ENCODE measurements around the gene THADA. TPM values are rescaled to one million over a fixed set of nuclear protein-coding genes. Genes with fewer than 3 reads are reported as not detected.

The THADA gene
- total RNA-seq, 1 experiment from 2014 or later = 20.1 TPM

DNA sequence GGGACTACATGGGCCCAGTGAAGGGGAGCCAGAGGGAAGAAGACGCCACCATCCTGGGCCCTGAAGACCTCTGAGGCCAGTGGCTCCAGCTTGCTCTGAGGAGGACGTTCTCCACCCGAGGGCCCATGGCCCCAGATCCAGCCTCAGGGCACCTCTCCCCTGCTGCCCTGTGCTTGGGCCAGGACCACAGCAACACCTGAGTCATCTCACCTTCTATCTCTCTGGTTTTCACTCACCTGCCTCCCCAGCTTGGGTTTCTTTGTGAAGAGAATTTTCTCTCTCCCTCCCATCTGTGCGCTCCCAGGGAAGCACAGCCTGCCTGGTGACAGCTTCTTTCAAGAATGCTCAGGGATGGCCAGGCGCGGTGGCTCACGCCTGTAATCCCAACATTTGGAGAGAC is 389.2 kb downstream of the THADA start:
- no peak overlapping the region for H3K56ac ChIP-seq (ENCODE audit: insufficient read length, low read depth, low read length)
- Mint-ChIP-seq H3K27ac (no peak overlapping the region), H3K27me3 (ENCODE audit: low read depth) (no peaks in the 10 kb centered on the region), H3K4me1 (peaks cover 14 to 31% of the 10 kb centered on the region in 2 experiments), H3K36me3 (ENCODE audit: insufficient read depth in 1 of 3, low read depth in 3 of 3) (no peaks in the 10 kb centered on the region; a peak in 1 of 7 replicates), H3K9me3 (no peaks in the 10 kb centered on the region), H3K4me3 (no peak overlapping the region)
- H4K20me1 ChIP-seq (ENCODE audit: control insufficient read depth, insufficient read depth, insufficient read length) = no peaks in the 10 kb centered on the region
- H3K79me1 ChIP-seq (ENCODE audit: insufficient read depth, low read depth, low read length, poor library complexity, severe bottlenecking) = no peaks in the 10 kb centered on the region
- no peak overlapping the region for H2BK15ac ChIP-seq (ENCODE audit: low read depth, low read length)
- H3K14ac ChIP-seq (ENCODE audit: insufficient read depth, low read length) = no peak overlapping the region
- no peak overlapping the region for H4K5ac ChIP-seq (ENCODE audit: insufficient read length, low read depth, low read length)
- no peak overlapping the region for H3K9ac ChIP-seq (ENCODE audit: extremely low read depth, insufficient read length, low read length)
- H2BK20ac ChIP-seq (ENCODE audit: low read depth, low read length, poor library complexity, severe bottlenecking) = no peak overlapping the region
- TF ChIP-seq CTCF (conservative IDR thresholded peaks at IDR 0.05) = no peak
- no peak overlapping the region for H3K23ac ChIP-seq (ENCODE audit: insufficient read length, low read depth, low read length)
- H4K91ac ChIP-seq (ENCODE audit: insufficient read length, low read depth, low read length) = no peak overlapping the region
- no peak overlapping the region for H2BK120ac ChIP-seq (ENCODE audit: low read depth, low read length, poor library complexity, severe bottlenecking)
- no peaks in the 10 kb centered on the region for H3K23me2 ChIP-seq (ENCODE audit: insufficient read length, low read depth, low read length, poor library complexity, severe bottlenecking)
- H3K4me1 ChIP-seq (ENCODE audit: insufficient read depth, low read length) = no peaks in the 10 kb centered on the region; the same call in 1 of the 2 replicates
- no peak overlapping the region for H3K4ac ChIP-seq (ENCODE audit: low read depth, low read length)
- no peaks in the 10 kb centered on the region for H3K79me2 ChIP-seq (ENCODE audit: insufficient read depth, low read length)
- no peak overlapping the region for H3K4me2 ChIP-seq (ENCODE audit: insufficient read depth, insufficient read length, low read length)
- no peak overlapping the region for H2BK5ac ChIP-seq (ENCODE audit: insufficient read length, low read length)
- WGBS (ENCODE audit: extremely low coverage, insufficient read length, low lambda C conversion rate) = no CpG with 5 or more reads among the region's 7 CpGs
- DNase-seq = no peak
- no peak overlapping the region for H3K18ac ChIP-seq (ENCODE audit: insufficient read length, low read depth, low read length)
- H3T11ph ChIP-seq (ENCODE audit: low read length) = no peak overlapping the region
- H3K27ac ChIP-seq (ENCODE audit: insufficient read length, low read depth, low read length) = no peak overlapping the region
- no peaks in the 10 kb centered on the region for H3K9me3 ChIP-seq (ENCODE audit: control insufficient read depth, low read depth, low read length)
- H2AK5ac ChIP-seq (ENCODE audit: insufficient read length, low read length) = no peak overlapping the region
- H2AFZ ChIP-seq (ENCODE audit: low read length) = no peak overlapping the region
- no peak overlapping the region for H2BK12ac ChIP-seq (ENCODE audit: insufficient read length, low read depth, low read length)
- no peaks in the 10 kb centered on the region for H3K27me3 ChIP-seq (ENCODE audit: insufficient read depth, low read length)
- H4K8ac ChIP-seq (replicated peaks; ENCODE audit: insufficient read length, low read depth, low read length) = no peak overlapping the region

Data from H9 (cell line).